Effector memory CD4-positive, alpha-beta T cell (primary cell): ENCODE measurements around the gene NIT2.
"Not testable (repeated sequence)": the region's sequence is repeated elsewhere in the genome, so short reads cannot be mapped to it uniquely, and the experiment has no call there.

Source experiments
- DNase-seq, 3 donors: peaks; one replicate each; pipeline ENCODE4 v3.0.0-alpha.2; 2020
- H3K27ac ChIP-seq: 2 replicates; pipeline ENCODE4 v1.7.0; 2013; ENCODE audit warnings: mild to moderate bottlenecking, low read length, moderate library complexity; ENCODE audit not compliant: insufficient read depth, poor library complexity, severe bottlenecking
- H3K27me3 ChIP-seq: replicated peaks from 2 replicates; pipeline ENCODE4 v1.7.0; 2013; ENCODE audit warnings: mild to moderate bottlenecking, low read length; ENCODE audit not compliant: insufficient read depth, control insufficient read depth, poor library complexity, severe bottlenecking
- H3K36me3 ChIP-seq: 2 replicates; pipeline ENCODE4 v1.7.0; 2013; ENCODE audit warnings: mild to moderate bottlenecking, low read length, moderate library complexity; ENCODE audit not compliant: control insufficient read depth, insufficient read depth
- H3K4me1 ChIP-seq: 2 replicates; pipeline ENCODE4 v1.7.0; 2013; ENCODE audit warnings: low read length, mild to moderate bottlenecking; ENCODE audit not compliant: control insufficient read depth, insufficient read depth, poor library complexity, severe bottlenecking
- H3K4me3 ChIP-seq: 2 replicates; pipeline ENCODE4 v1.7.0; 2013; ENCODE audit warnings: low read length, low read depth, mild to moderate bottlenecking; ENCODE audit not compliant: insufficient read depth, poor library complexity, severe bottlenecking
- H3K9me3 ChIP-seq: 2 replicates; pipeline ENCODE4 v1.7.0; 2013; ENCODE audit warnings: mild to moderate bottlenecking, low read length, moderate library complexity; ENCODE audit not compliant: control insufficient read depth

The NIT2 gene

DNA sequence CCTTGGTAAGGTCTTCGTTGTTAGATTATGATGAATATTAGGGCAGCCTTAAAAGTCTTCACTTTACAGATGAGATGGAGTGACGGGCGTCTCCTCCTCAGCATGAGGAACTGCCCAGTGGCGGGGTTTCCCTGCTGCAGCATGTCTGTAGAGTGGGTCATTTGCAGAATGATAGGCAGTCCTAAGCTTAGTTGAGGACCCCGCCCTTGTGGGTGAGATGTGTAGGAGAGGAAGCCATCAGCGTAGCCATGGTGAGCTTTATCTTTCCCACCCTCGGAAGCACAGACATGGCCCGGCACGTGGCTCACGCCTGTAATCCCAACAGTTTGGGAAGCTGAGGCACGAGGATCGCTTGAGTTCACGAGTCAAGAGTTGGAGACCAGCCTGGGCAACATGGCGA lies 877 bp downstream of the NIT2 start:
- Histone ChIP-seq H3K4me1 (peaks cover 11% of the 10 kb centered on the region), H3K9me3 (no peaks in the 10 kb centered on the region), H3K4me3 (peak overlapping the region; percentile 64), H3K27me3 (no peaks in the 10 kb centered on the region), H3K27ac (peak overlapping the region; percentile 59), H3K36me3 (peaks cover 4% of the 10 kb centered on the region)
- no peak for DNase-seq

DNA sequence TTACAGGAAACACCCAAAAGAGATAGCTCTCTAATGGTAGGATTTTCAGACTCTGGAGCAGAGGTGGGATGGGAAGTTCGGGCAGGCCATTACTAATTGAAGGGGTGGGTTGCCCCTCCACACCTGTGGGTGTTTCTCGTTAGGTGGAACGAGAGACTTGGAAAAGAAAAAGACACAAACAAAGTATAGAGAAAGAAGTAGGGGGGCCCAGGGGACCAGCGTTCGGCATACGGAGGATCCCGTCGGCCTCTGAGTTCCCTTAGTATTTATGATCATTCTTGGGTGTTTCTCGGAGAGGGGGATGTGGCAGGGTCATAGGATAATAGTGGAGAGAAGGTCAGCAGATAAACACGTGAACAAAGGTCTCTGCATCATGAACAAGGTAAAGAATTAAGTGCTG lies 1.7 kb downstream of the NIT2 start:
- peaks cover 11% of the 10 kb centered on the region for H3K4me1 ChIP-seq
- H3K36me3 ChIP-seq, result not testable (repeated sequence)

DNA sequence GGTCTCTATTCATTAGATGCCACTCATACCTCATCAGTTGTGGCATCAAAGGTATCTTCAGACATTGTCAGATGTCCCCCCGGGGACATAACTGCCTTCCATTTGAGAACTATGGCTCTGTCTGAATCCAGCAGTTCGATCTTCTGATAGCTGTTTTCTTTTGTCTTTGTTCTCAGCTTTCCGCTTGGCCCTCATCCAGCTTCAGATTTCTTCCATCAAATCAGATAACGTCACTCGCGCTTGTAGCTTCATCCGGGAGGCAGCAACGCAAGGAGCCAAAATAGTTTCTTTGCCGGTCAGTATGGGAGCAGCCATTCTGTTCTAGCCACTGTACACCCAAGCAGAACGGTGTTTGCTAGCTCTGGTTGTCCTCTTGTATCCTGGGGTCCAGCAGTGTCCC lies 4.4 kb downstream of the NIT2 start:
- H3K27me3 ChIP-seq, result no peaks in the 10 kb centered on the region
- peaks cover 14% of the 10 kb centered on the region for H3K36me3 ChIP-seq
- no peak for DNase-seq
- H3K4me1 ChIP-seq, result peaks cover 11% of the 10 kb centered on the region
- no peak overlapping the region for H3K4me3 ChIP-seq
- no peak overlapping the region for H3K27ac ChIP-seq
- H3K9me3 ChIP-seq, result no peaks in the 10 kb centered on the region

More for the DNA sequence above, 1.7 kb downstream of the NIT2 start:
- H3K4me3 ChIP-seq, H3K9me3 ChIP-seq, DNase-seq, H3K27ac ChIP-seq, H3K27me3 ChIP-seq: not testable (repeated sequence)

DNA sequence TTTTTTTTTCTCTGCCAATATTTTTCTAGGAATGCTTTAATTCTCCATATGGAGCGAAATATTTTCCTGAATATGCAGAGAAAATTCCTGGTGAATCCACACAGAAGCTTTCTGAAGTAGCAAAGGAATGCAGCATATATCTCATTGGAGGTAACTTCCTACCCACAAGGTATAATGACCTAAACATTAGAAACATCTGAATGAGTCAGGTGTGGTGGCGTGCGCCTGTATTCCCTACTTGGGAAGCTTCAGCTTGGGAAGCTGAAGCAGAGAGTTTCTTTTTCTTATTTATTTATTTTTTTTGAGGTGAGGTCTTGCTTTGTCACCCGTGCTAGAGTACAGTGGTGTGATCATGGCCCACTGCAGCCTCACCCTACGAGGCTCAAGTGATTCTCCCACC lies 5.2 kb downstream of the NIT2 start:
- Histone ChIP-seq H3K4me3 (no peak overlapping the region), H3K36me3 (peaks cover 21% of the 10 kb centered on the region), H3K4me1 (peaks cover 6% of the 10 kb centered on the region), H3K9me3 (no peaks in the 10 kb centered on the region), H3K27ac (no peak overlapping the region), H3K27me3 (no peaks in the 10 kb centered on the region)
- no peak for DNase-seq

DNA sequence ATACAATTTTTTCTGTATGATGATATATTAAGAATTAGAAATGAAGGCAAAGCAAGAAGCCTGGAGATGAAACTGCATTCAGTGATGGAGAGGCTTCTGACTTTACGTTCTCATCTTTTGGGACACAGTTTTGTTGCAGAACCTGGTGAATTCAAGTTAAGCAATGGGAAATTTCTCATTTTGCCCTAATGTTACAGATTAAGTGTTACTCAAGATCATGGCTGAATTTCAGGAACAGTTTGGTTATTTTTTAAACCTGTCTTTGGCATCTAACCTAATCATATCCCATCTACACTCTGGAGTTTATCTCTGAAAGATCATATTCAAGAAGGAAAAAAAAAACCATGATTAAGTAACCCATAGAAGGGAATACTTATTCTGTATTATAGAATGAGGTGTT lies 6.0 kb downstream of the NIT2 start:
- H3K4me3 ChIP-seq, result no peak overlapping the region
- H3K27me3 ChIP-seq, result no peaks in the 10 kb centered on the region
- H3K9me3 ChIP-seq, result no peaks in the 10 kb centered on the region
- H3K27ac ChIP-seq, result no peak overlapping the region
- DNase-seq, result no peak
- H3K4me1 ChIP-seq, result peaks cover under 1% of the 10 kb centered on the region
- peaks cover 26% of the 10 kb centered on the region for H3K36me3 ChIP-seq

DNA sequence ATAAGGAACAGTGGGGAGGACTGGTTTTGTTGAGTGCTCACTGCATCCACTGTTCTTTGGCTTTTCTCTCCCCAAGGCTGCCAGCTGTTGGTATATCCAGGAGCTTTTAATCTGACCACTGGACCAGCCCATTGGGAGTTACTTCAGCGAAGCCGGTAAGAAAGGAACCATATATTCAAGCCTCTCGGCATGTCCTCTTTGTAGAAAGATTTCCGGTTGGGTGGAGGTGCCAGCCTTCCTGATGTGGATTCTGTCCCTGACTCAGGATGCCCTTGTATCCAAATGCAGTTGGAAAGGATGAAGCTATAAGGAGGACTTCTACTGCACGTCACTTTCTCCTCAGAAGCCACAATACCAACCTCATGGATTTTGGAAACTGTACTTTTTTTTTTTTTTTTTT lies 14.2 kb downstream of the NIT2 start:
- Histone ChIP-seq H3K36me3 (peaks cover 62% of the 10 kb centered on the region), H3K4me1 (no peaks in the 10 kb centered on the region)

DNA sequence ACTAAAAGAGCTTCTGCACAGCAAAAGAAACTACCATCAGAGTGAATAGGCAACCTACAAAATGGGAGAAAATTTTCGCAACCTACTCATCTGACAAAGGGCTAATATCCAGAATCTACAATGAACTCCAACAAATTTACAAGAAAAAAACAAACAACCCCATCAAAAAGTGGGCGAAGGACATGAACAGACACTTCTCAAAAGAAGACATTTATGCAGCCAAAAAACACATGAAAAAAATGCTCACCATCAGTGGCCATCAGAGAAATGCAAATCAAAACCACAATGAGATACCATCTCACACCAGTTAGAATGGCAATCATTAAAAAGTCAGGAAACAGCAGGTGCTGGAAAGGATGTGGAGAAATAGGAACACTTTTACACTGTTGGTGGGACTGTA lies 17.2 kb downstream of the NIT2 start:
- peaks cover 46% of the 10 kb centered on the region for H3K36me3 ChIP-seq
- not testable (repeated sequence) for H3K4me3 ChIP-seq, H3K9me3 ChIP-seq, H3K4me1 ChIP-seq, DNase-seq, H3K27me3 ChIP-seq, H3K27ac ChIP-seq

More for the DNA sequence above, 14.2 kb downstream of the NIT2 start:
- DNase-seq, result no peak
- H3K27ac ChIP-seq, result no peak overlapping the region
- no peaks in the 10 kb centered on the region for H3K9me3 ChIP-seq
- no peaks in the 10 kb centered on the region for H3K27me3 ChIP-seq
- no peak overlapping the region for H3K4me3 ChIP-seq

DNA sequence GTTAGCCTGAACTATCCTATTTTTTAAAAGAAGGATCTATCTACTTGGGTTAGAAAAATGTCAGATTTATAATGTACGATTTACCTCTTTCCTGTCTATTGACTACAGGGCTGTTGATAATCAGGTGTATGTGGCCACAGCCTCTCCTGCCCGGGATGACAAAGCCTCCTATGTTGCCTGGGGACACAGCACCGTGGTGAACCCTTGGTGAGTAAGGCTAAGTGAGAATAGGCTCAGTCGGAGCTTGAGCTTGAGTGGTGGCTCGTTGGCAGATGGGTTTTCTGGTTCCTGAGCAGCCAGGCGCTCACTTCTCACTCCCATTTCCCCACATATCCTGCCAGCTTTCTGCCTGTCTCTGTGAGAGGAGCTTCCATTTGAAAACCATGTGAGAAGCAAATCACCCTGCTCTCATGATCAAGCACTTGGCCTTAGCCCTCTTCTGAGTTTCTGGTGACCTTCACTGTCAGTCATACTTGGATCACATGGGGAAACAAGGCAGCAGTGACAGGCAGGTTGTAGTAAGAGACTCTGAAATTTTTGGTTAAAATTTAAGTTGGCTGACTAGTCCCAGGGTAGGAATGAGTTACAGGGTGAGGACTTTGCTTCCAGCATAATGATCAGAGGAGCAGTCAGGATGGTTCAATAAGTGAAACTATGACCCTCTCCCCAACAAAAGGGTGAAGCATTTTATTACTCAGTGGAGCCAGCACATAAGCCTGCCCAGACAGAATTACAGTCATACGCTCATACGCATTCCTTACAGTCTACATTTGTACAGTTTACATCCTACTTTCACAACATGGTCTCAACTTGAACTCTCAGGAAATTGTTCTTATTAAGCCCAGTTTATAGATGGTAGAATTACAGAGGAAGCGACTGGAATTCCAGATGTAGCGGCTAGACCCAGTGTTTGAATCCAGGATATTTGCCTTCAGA lies 18.0 kb downstream of the NIT2 start:
- H3K27ac ChIP-seq, result no peak overlapping the region
- no peaks in the 10 kb centered on the region for H3K9me3 ChIP-seq

DNA sequence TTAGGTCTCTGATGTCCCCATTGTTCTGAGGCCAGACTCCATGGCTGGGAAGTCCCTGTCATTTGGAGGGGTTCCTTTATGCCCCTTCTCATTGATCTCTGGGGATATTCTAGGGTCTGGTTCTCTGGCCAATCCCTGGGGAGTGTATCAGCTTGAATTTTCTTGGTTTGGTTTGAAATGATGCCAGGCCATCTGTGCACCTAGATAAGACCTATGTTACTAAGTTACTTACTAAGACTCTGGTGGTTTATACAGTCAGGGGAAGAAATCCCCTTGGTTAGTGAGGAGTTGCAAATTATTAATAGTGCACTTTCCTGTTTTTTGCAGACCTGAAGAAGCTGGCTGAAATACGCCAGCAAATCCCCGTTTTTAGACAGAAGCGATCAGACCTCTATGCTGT lies 20.3 kb downstream of the NIT2 start:
- Histone ChIP-seq H3K4me3 (no peak overlapping the region), H3K36me3 (peaks cover 28% of the 10 kb centered on the region), H3K9me3 (no peaks in the 10 kb centered on the region), H3K27me3 (no peaks in the 10 kb centered on the region), H3K27ac (no peak overlapping the region), H3K4me1 (no peaks in the 10 kb centered on the region)
- DNase-seq, result no peak

More for the DNA sequence above, 18.0 kb downstream of the NIT2 start:
- no peak for DNase-seq
- Histone ChIP-seq H3K36me3 (peaks cover 45% of the 10 kb centered on the region), H3K4me3 (no peak overlapping the region), H3K27me3 (no peaks in the 10 kb centered on the region), H3K4me1 (no peaks in the 10 kb centered on the region)

DNA sequence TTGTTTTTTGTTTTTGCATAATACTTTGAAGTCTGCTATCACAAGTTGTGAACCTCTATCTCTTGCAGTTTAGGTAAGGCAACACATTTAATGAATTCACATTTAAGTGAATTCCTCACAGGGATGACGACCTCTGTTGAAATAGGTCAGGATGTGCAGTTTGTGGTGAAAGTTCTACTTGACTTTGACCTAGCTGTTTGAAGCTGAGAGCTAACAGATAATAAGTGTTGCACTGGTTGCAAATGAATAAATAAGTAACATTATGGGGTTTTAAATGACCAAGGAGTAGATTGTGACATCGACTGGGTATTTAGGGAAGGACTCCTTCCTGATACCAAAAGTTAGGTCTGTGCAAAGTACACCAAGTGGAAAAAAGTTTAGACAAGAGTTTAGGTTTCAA lies 23.9 kb downstream of the NIT2 start:
- Histone ChIP-seq H3K4me3 (no peak overlapping the region), H3K27me3 (no peaks in the 10 kb centered on the region), H3K36me3 (peaks cover 18% of the 10 kb centered on the region), H3K9me3 (no peaks in the 10 kb centered on the region), H3K27ac (no peak overlapping the region), H3K4me1 (no peaks in the 10 kb centered on the region)
- DNase-seq, result no peak
